ENCODE data around the gene RAI1. TPM values are rescaled to one million over a fixed set of nuclear protein-coding genes. Genes with fewer than 3 reads are reported as not detected.

RAI1 gene
- total RNA-seq, 1 donor: 16.0 TPM

GRCh38 chr17:17798010-17798556, 116.8 kb downstream of the RAI1 start:
- no peak for TF ChIP-seq CTCF (IDR thresholded peaks at IDR 0.05; ENCODE audit: insufficient read depth, low read depth, low read length)
- no peak overlapping the region for H3K4me3 ChIP-seq (ENCODE audit: low read depth, low read length)
- no peak for DNase-seq (ENCODE audit: low read depth)

GRCh38 chr17:17798573-17799255, 117.5 kb downstream of the RAI1 start:
- no peak overlapping the region for H3K4me3 ChIP-seq (ENCODE audit: low read depth, low read length)
- DNase-seq (ENCODE audit: low read depth): no peak
- TF ChIP-seq CTCF (IDR thresholded peaks at IDR 0.05; ENCODE audit: insufficient read depth, low read depth, low read length): no peak

- TF ChIP-seq CTCF (IDR thresholded peaks at IDR 0.05; ENCODE audit: insufficient read depth, low read depth, low read length): no peak
- H3K4me3 ChIP-seq (ENCODE audit: low read depth, low read length): no peak overlapping the region
- DNase-seq (ENCODE audit: low read depth): no peak
These were observed 119.3 kb downstream of the RAI1 start for GRCh38 chr17:17800504-17801021.

- H3K4me3 ChIP-seq (ENCODE audit: low read depth, low read length): no peak overlapping the region
- TF ChIP-seq CTCF (IDR thresholded peaks at IDR 0.05; ENCODE audit: insufficient read depth, low read depth, low read length): no peak
- no peak for DNase-seq (ENCODE audit: low read depth)
These were observed 120.7 kb downstream of the RAI1 start for GRCh38 chr17:17801800-17802481.

GRCh38 chr17:17804007-17804406, 122.7 kb downstream of the RAI1 start:
- no peak overlapping the region for H3K4me3 ChIP-seq (ENCODE audit: low read depth, low read length)
- no peak for DNase-seq (ENCODE audit: low read depth)
- TF ChIP-seq CTCF (IDR thresholded peaks at IDR 0.05; ENCODE audit: insufficient read depth, low read depth, low read length): no peak

- TF ChIP-seq CTCF (IDR thresholded peaks at IDR 0.05; ENCODE audit: insufficient read depth, low read depth, low read length): no peak
- H3K4me3 ChIP-seq (ENCODE audit: low read depth, low read length): no peak overlapping the region
- no peak for DNase-seq (ENCODE audit: low read depth)
These were observed 124.3 kb downstream of the RAI1 start for GRCh38 chr17:17805575-17805974.

Measured in fibroblast of villous mesenchyme (primary cell).